IPS DF 6.9 (cell line): ENCODE measurements around the gene PDE8B.

Source experiments
- DNase-seq: peaks from one replicate; pipeline ENCODE4 v3.0.0-alpha.2; 2013; ENCODE audit warnings: low read depth, low spot score
- H3K27ac ChIP-seq: one replicate; pipeline ENCODE4 v1.5.1; 2013; ENCODE audit warnings: low read length, control low read depth
- H3K27me3 ChIP-seq: 2 replicates; pipeline ENCODE4 v1.6.1; 2013; ENCODE audit warnings: mild to moderate bottlenecking, low read length; ENCODE audit not compliant: control insufficient read depth, insufficient read depth
- H3K36me3 ChIP-seq: 2 replicates; pipeline ENCODE4 v1.6.1; 2013; ENCODE audit warnings: low read length; ENCODE audit not compliant: control insufficient read depth, insufficient read depth
- H3K4me1 ChIP-seq: 2 replicates; pipeline ENCODE4 v1.6.1; 2013; ENCODE audit warnings: low read length; ENCODE audit not compliant: control insufficient read depth, insufficient read depth
- H3K4me3 ChIP-seq: 2 replicates; pipeline ENCODE4 v1.5.1; 2013; ENCODE audit warnings: mild to moderate bottlenecking, low read length
- H3K9me3 ChIP-seq: 2 replicates; pipeline ENCODE4 v1.6.1; 2013; ENCODE audit warnings: low read length, inconsistent platforms; ENCODE audit not compliant: control insufficient read depth, insufficient read depth
- WGBS: extraction: QIAGEN DNeasy Blood & Tissue Kit; methylation state at CpG from one replicate; pipeline ENCODE4 v1.1.7; 2013; ENCODE audit warnings: mixed read lengths, missing lambda C conversion rate; ENCODE audit not compliant: insufficient read length, insufficient coverage; 5-methylcytosine and 5-hydroxymethylcytosine counted together

Gene PDE8B

GRCh38 chr5:77418601-77419581 lies 208.4 kb downstream of the PDE8B start:
- no peaks in the 10 kb centered on the region for H3K9me3 ChIP-seq
- no peaks in the 10 kb centered on the region for H3K27me3 ChIP-seq
- H3K27ac ChIP-seq: no peak overlapping the region
- WGBS: no CpG with 5 or more reads among the region's 13 CpGs
- no peak for DNase-seq
- no peaks in the 10 kb centered on the region for H3K36me3 ChIP-seq
- H3K4me3 ChIP-seq: no peak overlapping the region
- H3K4me1 ChIP-seq: peaks cover 2% of the 10 kb centered on the region; the same call in 1 of the 2 replicates

- Histone ChIP-seq H3K36me3 (no peaks in the 10 kb centered on the region), H3K9me3 (no peaks in the 10 kb centered on the region), H3K27ac (no peak overlapping the region), H3K27me3 (no peaks in the 10 kb centered on the region), H3K4me1 (peaks cover 2% of the 10 kb centered on the region; the same call in 1 of the 2 replicates), H3K4me3 (no peak overlapping the region)
- WGBS: no CpG with 5 or more reads among the region's 8 CpGs
- DNase-seq: no peak
These were observed 209.4 kb downstream of the PDE8B start for GRCh38 chr5:77419644-77420582.

GRCh38 chr5:77420940-77421339 lies 210.5 kb downstream of the PDE8B start:
- no peaks in the 10 kb centered on the region for H3K36me3 ChIP-seq
- no peak for DNase-seq
- no CpG with 5 or more reads among the region's 3 CpGs for WGBS
- H3K27me3 ChIP-seq: no peaks in the 10 kb centered on the region
- peaks cover 2% of the 10 kb centered on the region; the same call in 1 of the 2 replicates for H3K4me1 ChIP-seq
- H3K27ac ChIP-seq: no peak overlapping the region
- H3K4me3 ChIP-seq: no peak overlapping the region
- no peaks in the 10 kb centered on the region for H3K9me3 ChIP-seq

- Histone ChIP-seq H3K27ac (no peak overlapping the region), H3K4me3 (no peak overlapping the region), H3K4me1 (no peaks in the 10 kb centered on the region), H3K9me3 (no peaks in the 10 kb centered on the region), H3K36me3 (no peaks in the 10 kb centered on the region), H3K27me3 (no peaks in the 10 kb centered on the region)
- no peak for DNase-seq
- no CpG with 5 or more reads among the region's 2 CpGs for WGBS
These were observed 212.7 kb downstream of the PDE8B start for GRCh38 chr5:77423022-77423750.

GRCh38 chr5:77424921-77425320 lies 214.4 kb downstream of the PDE8B start:
- H3K9me3 ChIP-seq: no peaks in the 10 kb centered on the region

GRCh38 chr5:77425420-77425819 lies 214.9 kb downstream of the PDE8B start:
- H3K4me1 ChIP-seq: no peaks in the 10 kb centered on the region
- no CpG with 5 or more reads among the region's 5 CpGs for WGBS
- H3K9me3 ChIP-seq: no peaks in the 10 kb centered on the region
- no peaks in the 10 kb centered on the region for H3K27me3 ChIP-seq
- no peak overlapping the region for H3K4me3 ChIP-seq
- no peaks in the 10 kb centered on the region for H3K36me3 ChIP-seq
- no peak for DNase-seq
- H3K27ac ChIP-seq: no peak overlapping the region

More at GRCh38 chr5:77424921-77425320, 214.4 kb downstream of the PDE8B start:
- no peak for DNase-seq
- H3K36me3 ChIP-seq: no peaks in the 10 kb centered on the region
- no CpG with 5 or more reads among the region's 2 CpGs for WGBS
- no peak overlapping the region for H3K27ac ChIP-seq
- no peaks in the 10 kb centered on the region for H3K27me3 ChIP-seq
- no peak overlapping the region for H3K4me3 ChIP-seq
- no peaks in the 10 kb centered on the region for H3K4me1 ChIP-seq

- H3K4me3 ChIP-seq: no peak overlapping the region
- no peaks in the 10 kb centered on the region for H3K36me3 ChIP-seq
- H3K27me3 ChIP-seq: no peaks in the 10 kb centered on the region
- no peak overlapping the region for H3K27ac ChIP-seq
- WGBS: no CpG with 5 or more reads among the region's 8 CpGs
- no peak for DNase-seq
- no peaks in the 10 kb centered on the region for H3K4me1 ChIP-seq
- H3K9me3 ChIP-seq: no peaks in the 10 kb centered on the region
These were observed 215.6 kb downstream of the PDE8B start for GRCh38 chr5:77425998-77426659.

GRCh38 chr5:77426670-77427069 lies 216.2 kb downstream of the PDE8B start:
- Histone ChIP-seq H3K27ac (no peak overlapping the region), H3K4me3 (no peak overlapping the region), H3K36me3 (no peaks in the 10 kb centered on the region), H3K27me3 (no peaks in the 10 kb centered on the region), H3K4me1 (no peaks in the 10 kb centered on the region), H3K9me3 (no peaks in the 10 kb centered on the region)
- DNase-seq: no peak
- no CpG with 5 or more reads among the region's 2 CpGs for WGBS

GRCh38 chr5:77427998-77428397 lies 217.5 kb downstream of the PDE8B start:
- H3K27ac ChIP-seq: no peak overlapping the region
- no peak for DNase-seq
- H3K27me3 ChIP-seq: no peaks in the 10 kb centered on the region
- H3K36me3 ChIP-seq: 0 out of 2 replicates have a peak, but pooled peaks cover 3% of the 10 kb centered on the region
- H3K9me3 ChIP-seq: no peaks in the 10 kb centered on the region
- H3K4me1 ChIP-seq: no peaks in the 10 kb centered on the region
- no peak overlapping the region for H3K4me3 ChIP-seq
